ENCODE measurements around the gene SNTG2. TPM values are rescaled to one million over a fixed set of nuclear protein-coding genes. Genes with fewer than 3 reads are reported as not detected.

The SNTG2 gene
- total and polyA plus RNA-seq, 4 donors: not detected

- Histone ChIP-seq H3K9ac (ENCODE audit: low read depth in 1 of 2, low read length in 2 of 2) (no peak overlapping the region), H3K36me3 (ENCODE audit: control insufficient read depth in 4 of 4, insufficient read depth in 3 of 4, low read depth in 1 of 4, low read length in 3 of 4) (no peaks in the 10 kb centered on the region), H3K27ac (ENCODE audit: low read depth in 1 of 2, low read length in 2 of 2) (no peak overlapping the region), H3K4me3 (ENCODE audit: low read depth in 1 of 3, low read length in 3 of 3) (no peak overlapping the region), H3K9me3 (ENCODE audit: control insufficient read depth in 4 of 4, low read length in 3 of 4) (no peaks in the 10 kb centered on the region), H3K27me3 (ENCODE audit: control insufficient read depth in 4 of 4, insufficient read depth in 4 of 4, low read length in 3 of 4) (no peaks in the 10 kb centered on the region), H3K4me1 (ENCODE audit: control insufficient read depth in 4 of 4, insufficient read depth in 4 of 4, low read length in 3 of 4) (no peaks in the 10 kb centered on the region)
- WGBS: 79% methylated on average over 5 of the region's 5 CpGs
- no peak for TF ChIP-seq ZBTB33 (IDR thresholded peaks at IDR 0.05)
- TF ChIP-seq TAF1 (conservative IDR thresholded peaks at IDR 0.05): no peak
- no peak for TF ChIP-seq FOXA1 (IDR thresholded peaks at IDR 0.05)
- TF ChIP-seq RXRA (IDR thresholded peaks at IDR 0.05): no peak
- no peak for TF ChIP-seq HNF4A (conservative IDR thresholded peaks at IDR 0.05)
- TF ChIP-seq REST (IDR thresholded peaks at IDR 0.05): no peak
- TF ChIP-seq YY1 (IDR thresholded peaks at IDR 0.05): no peak
- TF ChIP-seq RAD21 (IDR thresholded peaks at IDR 0.05): no peak
- no peak for TF ChIP-seq CTCF (IDR thresholded peaks at IDR 0.05; ENCODE audit: low read depth, low read length, missing input control)
- TF ChIP-seq NR2F2 (IDR thresholded peaks at IDR 0.05): no peak
- TF ChIP-seq JUND (IDR thresholded peaks at IDR 0.05): no peak
- DNase-seq (ENCODE audit: low spot score): no peak
Observed at GRCh38 chr2:1170711-1171110, 220.1 kb downstream of the SNTG2 start.

- H3K4me1 ChIP-seq (ENCODE audit: control insufficient read depth in 4 of 4, insufficient read depth in 4 of 4, low read length in 3 of 4): no peaks in the 10 kb centered on the region
- no peaks in the 10 kb centered on the region for H3K27me3 ChIP-seq (ENCODE audit: control insufficient read depth in 4 of 4, insufficient read depth in 4 of 4, low read length in 3 of 4)
- H3K27ac ChIP-seq (ENCODE audit: low read depth in 1 of 2, low read length in 2 of 2): no peak overlapping the region
- no peaks in the 10 kb centered on the region for H3K36me3 ChIP-seq (ENCODE audit: control insufficient read depth in 4 of 4, insufficient read depth in 3 of 4, low read depth in 1 of 4, low read length in 3 of 4)
- DNase-seq (ENCODE audit: low spot score): no peak
- H3K4me3 ChIP-seq (ENCODE audit: low read depth in 1 of 3, low read length in 3 of 3): no peak overlapping the region
- WGBS: 75% methylated on average over 5 of the region's 5 CpGs
- H3K9me3 ChIP-seq (ENCODE audit: control insufficient read depth in 4 of 4, low read length in 3 of 4): no peaks in the 10 kb centered on the region
- no peak overlapping the region for H3K9ac ChIP-seq (ENCODE audit: low read depth in 1 of 2, low read length in 2 of 2)
- TF ChIP-seq FOXA1 (IDR thresholded peaks at IDR 0.05) (no peak), TAF1 (conservative IDR thresholded peaks at IDR 0.05) (no peak), YY1 (IDR thresholded peaks at IDR 0.05) (no peak), NR2F2 (IDR thresholded peaks at IDR 0.05) (no peak), HNF4G (IDR thresholded peaks at IDR 0.05) (no peak), RAD21 (IDR thresholded peaks at IDR 0.05) (no peak), REST (IDR thresholded peaks at IDR 0.05) (no peak), EGR1 (IDR thresholded peaks at IDR 0.05; ENCODE audit: low read depth in 2 of 2) (no peak), ATF3 (IDR thresholded peaks at IDR 0.05) (no peak), RXRA (IDR thresholded peaks at IDR 0.05) (no peak), GABPA (IDR thresholded peaks at IDR 0.05 in 1 of 2, conservative IDR thresholded peaks at IDR 0.05 in 1 of 2) (no peak), FOXA2 (IDR thresholded peaks at IDR 0.05) (no peak), SP1 (IDR thresholded peaks at IDR 0.05) (no peak), ZBTB33 (IDR thresholded peaks at IDR 0.05) (no peak), HNF4A (conservative IDR thresholded peaks at IDR 0.05) (no peak), JUND (IDR thresholded peaks at IDR 0.05) (no peak)
- TF ChIP-seq, protein P1, sequence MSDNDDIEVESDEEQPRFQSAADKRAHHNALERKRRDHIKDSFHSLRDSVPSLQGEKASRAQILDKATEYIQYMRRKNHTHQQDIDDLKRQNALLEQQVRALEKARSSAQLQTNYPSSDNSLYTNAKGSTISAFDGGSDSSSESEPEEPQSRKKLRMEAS (IDR thresholded peaks at IDR 0.05): no peak
Observed at GRCh38 chr2:1173528-1173927, 222.9 kb downstream of the SNTG2 start.
